ENCODE measurements around the gene SPTBN1.
A peak's percentile ranks its signal among the peaks of the same experiment; 100 is the strongest.

- no peak for TF ChIP-seq POLR2A (IDR thresholded peaks at IDR 0.05; ENCODE audit: low read length)
- TF ChIP-seq, protein P1, sequence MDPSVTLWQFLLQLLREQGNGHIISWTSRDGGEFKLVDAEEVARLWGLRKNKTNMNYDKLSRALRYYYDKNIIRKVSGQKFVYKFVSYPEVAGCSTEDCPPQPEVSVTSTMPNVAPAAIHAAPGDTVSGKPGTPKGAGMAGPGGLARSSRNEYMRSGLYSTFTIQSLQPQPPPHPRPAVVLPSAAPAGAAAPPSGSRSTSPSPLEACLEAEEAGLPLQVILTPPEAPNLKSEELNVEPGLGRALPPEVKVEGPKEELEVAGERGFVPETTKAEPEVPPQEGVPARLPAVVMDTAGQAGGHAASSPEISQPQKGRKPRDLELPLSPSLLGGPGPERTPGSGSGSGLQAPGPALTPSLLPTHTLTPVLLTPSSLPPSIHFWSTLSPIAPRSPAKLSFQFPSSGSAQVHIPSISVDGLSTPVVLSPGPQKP (IDR thresholded peaks at IDR 0.05; ENCODE audit: low read depth, low read length): no peak
- TF ChIP-seq BHLHE40 (IDR thresholded peaks at IDR 0.05; ENCODE audit: low read depth, low read length): no peak
- TF ChIP-seq, protein P2, sequence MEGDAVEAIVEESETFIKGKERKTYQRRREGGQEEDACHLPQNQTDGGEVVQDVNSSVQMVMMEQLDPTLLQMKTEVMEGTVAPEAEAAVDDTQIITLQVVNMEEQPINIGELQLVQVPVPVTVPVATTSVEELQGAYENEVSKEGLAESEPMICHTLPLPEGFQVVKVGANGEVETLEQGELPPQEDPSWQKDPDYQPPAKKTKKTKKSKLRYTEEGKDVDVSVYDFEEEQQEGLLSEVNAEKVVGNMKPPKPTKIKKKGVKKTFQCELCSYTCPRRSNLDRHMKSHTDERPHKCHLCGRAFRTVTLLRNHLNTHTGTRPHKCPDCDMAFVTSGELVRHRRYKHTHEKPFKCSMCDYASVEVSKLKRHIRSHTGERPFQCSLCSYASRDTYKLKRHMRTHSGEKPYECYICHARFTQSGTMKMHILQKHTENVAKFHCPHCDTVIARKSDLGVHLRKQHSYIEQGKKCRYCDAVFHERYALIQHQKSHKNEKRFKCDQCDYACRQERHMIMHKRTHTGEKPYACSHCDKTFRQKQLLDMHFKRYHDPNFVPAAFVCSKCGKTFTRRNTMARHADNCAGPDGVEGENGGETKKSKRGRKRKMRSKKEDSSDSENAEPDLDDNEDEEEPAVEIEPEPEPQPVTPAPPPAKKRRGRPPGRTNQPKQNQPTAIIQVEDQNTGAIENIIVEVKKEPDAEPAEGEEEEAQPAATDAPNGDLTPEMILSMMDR (IDR thresholded peaks at IDR 0.05): no peak
- TF ChIP-seq RNF2 (IDR thresholded peaks at IDR 0.05; ENCODE audit: borderline replicate concordance, low read depth): no peak
- no peak for TF ChIP-seq RARB (CRISPR knock-in tag; IDR thresholded peaks at IDR 0.05)
- TF ChIP-seq CEBPB (IDR thresholded peaks at IDR 0.05): peak; percentile 100
- TF ChIP-seq, protein P3, sequence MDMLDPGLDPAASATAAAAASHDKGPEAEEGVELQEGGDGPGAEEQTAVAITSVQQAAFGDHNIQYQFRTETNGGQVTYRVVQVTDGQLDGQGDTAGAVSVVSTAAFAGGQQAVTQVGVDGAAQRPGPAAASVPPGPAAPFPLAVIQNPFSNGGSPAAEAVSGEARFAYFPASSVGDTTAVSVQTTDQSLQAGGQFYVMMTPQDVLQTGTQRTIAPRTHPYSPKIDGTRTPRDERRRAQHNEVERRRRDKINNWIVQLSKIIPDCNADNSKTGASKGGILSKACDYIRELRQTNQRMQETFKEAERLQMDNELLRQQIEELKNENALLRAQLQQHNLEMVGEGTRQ (IDR thresholded peaks at IDR 0.05): no peak
Measured at GRCh38 chr2:54669677-54670484, 213.8 kb downstream of the SPTBN1 start.
